Stimulated activated memory B cell treated with anti-CD40 and anti-IgM and Interleukin-4, amounts not matched to agents 10 μg/mL and 1 μg/mL and 100 μg/mL, for 72 hours (primary cell): ENCODE measurements around the gene CHST7.

Source experiments
- ATAC-seq: fragments of 150-1000 bp; cut with Tn5 transposase; 2 replicates; pipeline ENCODE4 v1.10.0; 2021
- H3K27ac Mint-ChIP-seq: one replicate; pipeline ENCODE4 v1.8.0; 2022; ENCODE audit warnings: mild to moderate bottlenecking, mixed read lengths
- H3K27me3 Mint-ChIP-seq: one replicate; pipeline ENCODE4 v1.8.0; 2022; ENCODE audit warnings: mixed read lengths
- H3K36me3 Mint-ChIP-seq: one replicate; pipeline ENCODE4 v1.8.0; 2022; ENCODE audit warnings: mixed read lengths
- H3K4me1 Mint-ChIP-seq: one replicate; pipeline ENCODE4 v1.8.0; 2022; ENCODE audit warnings: mixed read lengths
- H3K4me3 Mint-ChIP-seq: one replicate; pipeline ENCODE4 v1.8.0; 2022; ENCODE audit warnings: mild to moderate bottlenecking, moderate library complexity, mixed read lengths
- H3K9me3 Mint-ChIP-seq: one replicate; pipeline ENCODE4 v1.8.0; 2022; ENCODE audit warnings: mixed read lengths

Gene CHST7

DNA sequence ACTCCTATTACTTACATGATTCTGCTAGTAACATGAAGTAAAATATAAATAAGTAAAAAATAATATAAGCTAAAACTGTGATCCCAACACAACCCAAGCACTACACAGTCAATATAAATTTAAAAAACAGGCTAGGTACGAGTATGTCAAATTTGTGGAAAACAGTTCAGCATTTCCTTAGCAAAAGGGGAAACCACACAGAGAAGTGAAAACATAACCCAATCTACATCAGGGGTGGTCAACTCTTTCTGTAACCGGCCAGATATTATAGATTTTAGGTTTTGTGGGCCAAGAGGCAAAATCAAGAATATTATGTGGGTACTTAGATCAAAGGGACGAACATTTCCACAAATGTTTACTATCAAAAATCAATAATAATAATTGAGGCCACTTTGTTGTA lies 70.1 kb downstream of the CHST7 start:
- no peak for ATAC-seq
- H3K27me3 Mint-ChIP-seq = no peaks in the 10 kb centered on the region
- no peak overlapping the region for H3K4me3 Mint-ChIP-seq
- no peaks in the 10 kb centered on the region for H3K9me3 Mint-ChIP-seq
- H3K36me3 Mint-ChIP-seq = peaks cover 42% of the 10 kb centered on the region
- peaks cover 11% of the 10 kb centered on the region for H3K4me1 Mint-ChIP-seq
- H3K27ac Mint-ChIP-seq = no peak overlapping the region

DNA sequence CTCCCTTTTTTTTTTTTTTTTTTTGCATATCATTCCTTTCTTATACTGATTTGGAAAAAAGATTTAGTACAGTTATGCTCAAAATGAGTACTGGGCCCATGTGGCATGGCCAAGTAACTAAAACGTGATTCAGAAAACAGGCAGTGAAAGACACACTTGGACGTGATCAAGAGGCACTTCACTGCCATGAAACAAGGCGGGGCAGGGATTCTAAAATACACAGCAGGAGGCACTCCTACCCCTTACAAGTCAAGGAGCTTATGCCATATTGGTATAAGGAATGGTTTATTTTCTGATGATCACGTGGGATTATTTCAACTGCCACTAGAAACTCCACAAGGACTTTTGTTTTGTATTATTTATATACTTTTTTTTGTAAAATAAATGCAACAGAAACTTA lies 72.0 kb downstream of the CHST7 start:
- H3K4me3 Mint-ChIP-seq = no peak overlapping the region
- H3K36me3 Mint-ChIP-seq = peaks cover 44% of the 10 kb centered on the region

GRCh38 chrX:46647251-46647650 lies 73.7 kb downstream of the CHST7 start:
- H3K4me1 Mint-ChIP-seq = peaks cover 11% of the 10 kb centered on the region
- no peak overlapping the region for H3K4me3 Mint-ChIP-seq
- H3K36me3 Mint-ChIP-seq = peaks cover 51% of the 10 kb centered on the region
- H3K27ac Mint-ChIP-seq = no peak overlapping the region
- H3K9me3 Mint-ChIP-seq = no peaks in the 10 kb centered on the region
- no peak for ATAC-seq
- no peaks in the 10 kb centered on the region for H3K27me3 Mint-ChIP-seq

More for the DNA sequence above, 72.0 kb downstream of the CHST7 start:
- Mint-ChIP-seq H3K27ac (peak overlapping the region; percentile 46), H3K9me3 (no peaks in the 10 kb centered on the region), H3K27me3 (no peaks in the 10 kb centered on the region), H3K4me1 (peaks cover 11% of the 10 kb centered on the region)
- ATAC-seq = no peak
